GM12865 (cell line): ENCODE results near the gene BBS1.

Experiments
- DNase-seq: peaks from one replicate; pipeline ENCODE4 v3.0.0; 2010; ENCODE audit warnings: low read depth
- H3K4me3 ChIP-seq: 2 replicates; pipeline ENCODE4 v1.5.1; 2011; ENCODE audit warnings: mild to moderate bottlenecking, low read depth, low read length, control low read depth
- TF ChIP-seq, protein P1 (sequence below): IDR thresholded peaks from 2 replicates; pipeline ENCODE4 v1.5.1; 2011; ENCODE audit warnings: low read length, control low read depth, low read depth, inconsistent platforms; ENCODE audit not compliant: insufficient read depth; ENCODE audit errors: missing control alignments

BBS1 gene

DNA sequence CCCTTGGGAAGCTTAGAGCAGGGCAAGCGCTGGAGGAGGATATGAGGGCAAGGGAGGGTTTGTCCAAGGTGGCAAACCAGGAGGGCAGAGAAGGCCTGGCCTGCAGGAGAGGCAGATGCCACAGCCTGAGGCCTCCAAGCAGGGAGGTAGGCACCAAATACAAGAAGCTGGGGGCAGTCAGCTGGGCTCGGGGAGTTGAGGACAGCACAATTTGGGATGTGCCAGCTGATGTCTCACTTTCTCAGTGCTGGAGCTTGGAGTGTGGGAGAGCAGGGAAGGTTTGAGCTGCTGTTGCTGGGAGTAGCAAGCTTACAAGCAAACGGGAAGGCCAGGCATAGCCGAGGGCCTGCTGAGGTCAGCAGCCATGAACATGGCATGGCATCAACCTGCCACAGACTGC, 31.5 kb downstream of the BBS1 start:
- DNase-seq: no peak
- H3K4me3 ChIP-seq: no peak overlapping the region
- TF ChIP-seq, protein P1, sequence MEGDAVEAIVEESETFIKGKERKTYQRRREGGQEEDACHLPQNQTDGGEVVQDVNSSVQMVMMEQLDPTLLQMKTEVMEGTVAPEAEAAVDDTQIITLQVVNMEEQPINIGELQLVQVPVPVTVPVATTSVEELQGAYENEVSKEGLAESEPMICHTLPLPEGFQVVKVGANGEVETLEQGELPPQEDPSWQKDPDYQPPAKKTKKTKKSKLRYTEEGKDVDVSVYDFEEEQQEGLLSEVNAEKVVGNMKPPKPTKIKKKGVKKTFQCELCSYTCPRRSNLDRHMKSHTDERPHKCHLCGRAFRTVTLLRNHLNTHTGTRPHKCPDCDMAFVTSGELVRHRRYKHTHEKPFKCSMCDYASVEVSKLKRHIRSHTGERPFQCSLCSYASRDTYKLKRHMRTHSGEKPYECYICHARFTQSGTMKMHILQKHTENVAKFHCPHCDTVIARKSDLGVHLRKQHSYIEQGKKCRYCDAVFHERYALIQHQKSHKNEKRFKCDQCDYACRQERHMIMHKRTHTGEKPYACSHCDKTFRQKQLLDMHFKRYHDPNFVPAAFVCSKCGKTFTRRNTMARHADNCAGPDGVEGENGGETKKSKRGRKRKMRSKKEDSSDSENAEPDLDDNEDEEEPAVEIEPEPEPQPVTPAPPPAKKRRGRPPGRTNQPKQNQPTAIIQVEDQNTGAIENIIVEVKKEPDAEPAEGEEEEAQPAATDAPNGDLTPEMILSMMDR: no peak

DNA sequence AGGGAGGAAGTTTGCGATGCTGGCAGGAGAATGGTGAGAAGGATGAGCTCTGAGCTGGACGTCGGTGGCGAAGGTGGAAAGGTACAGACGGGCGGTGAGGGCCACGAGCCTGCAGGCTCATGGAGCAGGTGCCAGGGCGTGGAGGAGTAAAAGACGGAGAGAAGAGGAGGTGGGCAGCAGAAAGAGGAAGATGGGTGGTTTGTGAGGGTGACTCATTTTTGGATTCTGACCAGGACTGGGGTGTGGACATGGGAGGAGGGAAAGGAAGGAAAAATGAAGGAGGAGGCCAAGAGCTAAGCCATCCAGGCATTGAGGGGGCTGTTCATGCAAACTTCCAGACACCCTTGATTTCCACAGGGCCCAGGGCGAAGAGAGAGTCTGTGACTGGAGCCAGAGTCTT, 31.9 kb downstream of the BBS1 start:
- no peak overlapping the region for H3K4me3 ChIP-seq
- TF ChIP-seq, protein P1: no peak
- DNase-seq: no peak

DNA sequence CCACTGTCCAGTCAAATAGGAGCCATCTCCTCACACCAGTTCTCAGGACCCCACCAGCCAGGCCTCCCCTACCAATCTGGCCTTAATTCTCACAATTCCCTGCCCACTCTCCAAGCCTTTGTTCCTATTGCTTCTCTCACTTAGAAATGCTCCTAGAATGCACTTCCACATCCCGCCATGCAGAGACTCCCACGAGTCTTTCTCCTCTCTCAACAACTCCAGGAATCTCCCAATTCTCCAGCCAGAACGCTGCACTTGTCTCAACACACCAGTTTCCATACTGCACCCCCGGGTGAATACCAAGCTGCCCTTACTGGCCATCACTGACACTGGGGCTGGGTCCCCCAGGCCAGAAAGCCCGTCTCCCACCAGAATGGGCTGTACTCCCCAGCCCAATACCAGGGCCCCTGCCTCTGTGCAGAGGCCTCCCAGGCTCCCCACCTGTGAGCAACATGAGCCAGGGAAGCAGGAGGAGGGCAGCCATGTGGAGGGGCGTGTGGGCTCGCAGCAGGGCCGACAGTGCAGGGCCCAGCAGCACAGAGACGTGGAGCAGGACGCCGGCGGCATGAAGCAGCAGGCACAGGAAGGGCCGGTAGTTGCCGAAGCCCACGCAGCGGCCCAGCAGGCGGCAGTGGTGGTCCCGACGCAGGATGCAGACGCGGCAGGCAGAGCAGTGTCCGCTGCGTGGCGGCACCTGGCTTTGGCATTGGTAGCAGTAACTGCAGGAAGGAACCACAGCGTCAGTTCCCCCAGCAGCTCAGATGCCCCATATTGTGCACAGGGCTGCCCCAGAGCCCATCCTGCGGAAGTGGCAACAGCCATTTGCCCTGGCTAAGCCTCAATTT, 33.0 kb downstream of the BBS1 start:
- H3K4me3 ChIP-seq: peak overlapping the region; percentile 88
- TF ChIP-seq, protein P1: peak; percentile 70
- peak; percentile 90 for DNase-seq

DNA sequence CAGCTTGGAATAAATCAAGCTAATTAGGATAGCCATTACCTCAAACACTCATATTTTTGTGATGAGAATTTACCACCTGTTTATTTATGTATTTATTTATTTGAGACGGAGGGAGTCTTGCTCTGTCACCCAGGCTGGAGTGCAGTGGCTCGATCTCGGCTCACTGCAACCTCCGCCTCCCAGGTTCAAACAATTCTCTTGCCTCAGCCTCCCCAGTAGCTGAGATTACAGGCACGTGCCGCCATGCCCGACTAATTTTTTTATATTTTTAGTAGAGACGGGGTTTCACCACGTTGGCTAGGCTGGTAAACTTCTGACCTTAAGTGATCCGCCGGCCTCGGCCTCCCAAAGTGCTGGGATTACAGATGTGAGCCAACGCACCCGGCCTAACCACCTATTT, 34.5 kb downstream of the BBS1 start:
- peak overlapping the region; percentile 88 for H3K4me3 ChIP-seq
- peak; percentile 25 for DNase-seq

DNA sequence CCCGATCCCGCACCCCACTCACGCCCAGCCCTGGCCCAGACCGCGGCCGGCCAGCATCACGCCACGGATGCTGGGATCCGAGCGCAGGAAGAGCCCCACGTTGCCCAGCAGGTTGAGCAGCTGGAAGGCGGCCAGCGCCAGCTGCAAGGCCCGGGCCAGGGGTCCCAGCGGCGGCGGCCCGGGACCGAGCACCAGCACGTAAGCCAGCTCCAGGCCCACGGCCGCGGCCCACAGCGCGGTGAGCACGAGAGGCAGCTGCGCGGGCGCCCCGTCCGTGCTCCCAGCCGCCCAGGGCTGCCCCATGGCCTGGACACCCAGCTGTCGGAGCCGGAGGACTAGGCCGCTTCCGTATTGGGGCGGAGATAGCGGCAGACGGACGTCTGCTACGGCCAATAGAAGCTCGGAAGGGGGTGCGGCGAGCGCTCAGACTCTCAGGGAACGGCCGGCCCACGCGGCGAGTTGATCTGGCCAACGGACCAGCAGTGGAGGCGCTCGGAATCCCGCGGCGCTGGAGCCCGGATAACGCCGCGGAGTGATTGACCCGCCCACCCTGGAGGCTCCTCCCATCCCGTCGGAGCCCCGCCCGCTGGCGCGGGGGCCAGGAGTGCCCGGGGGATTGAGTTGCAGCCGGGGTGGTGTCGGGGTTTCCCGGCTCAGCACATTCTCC, 35.4 kb downstream of the BBS1 start, which contains the start of gene ZDHHC24:
Gene ZDHHC24, minus strand, starts transcription at position 348 of the 667 bp plus-strand sequence. Its CDS starts 45 bp downstream, at position 303.
- TF ChIP-seq, protein P1: no peak
- DNase-seq: peak; percentile 98
- peak within 1 kb of the TSS; percentile 88 for H3K4me3 ChIP-seq

DNA sequence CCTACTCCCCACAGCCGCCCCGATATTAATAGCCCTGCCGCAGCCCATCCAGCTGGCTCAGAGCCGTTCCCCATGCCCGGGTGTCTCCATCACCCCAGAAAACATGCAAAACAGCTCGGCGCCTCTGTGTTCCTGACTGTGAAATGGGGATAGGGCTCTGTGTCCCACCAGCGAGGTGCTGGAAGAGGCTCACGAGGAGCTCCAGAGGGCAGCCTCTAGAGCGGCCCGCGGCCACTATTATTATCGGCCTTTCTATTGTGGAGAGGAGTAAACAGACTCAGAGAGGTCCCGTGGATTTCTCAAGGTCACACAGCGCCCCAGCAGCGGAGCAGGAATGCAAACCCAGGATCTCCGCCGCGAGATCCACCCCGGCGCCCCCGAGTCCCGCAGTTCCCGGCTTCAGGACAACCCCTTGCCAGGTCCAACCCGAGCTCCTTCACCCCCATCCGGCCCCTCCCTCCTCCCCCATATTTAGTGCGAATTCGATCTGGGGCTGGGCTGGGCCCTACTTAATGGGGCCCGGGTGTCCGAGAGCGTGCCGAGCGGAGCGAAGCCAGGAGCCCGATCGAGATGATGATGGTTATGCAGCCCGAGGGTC, 36.0 kb downstream of the BBS1 start, which contains the start of gene ACTN3:
Gene ACTN3, plus strand, starts transcription at position 536 of the 598 bp plus-strand sequence. Its CDS starts 35 bp downstream, at position 571.
- TF ChIP-seq, protein P1: no peak
- H3K4me3 ChIP-seq: peak within 1 kb of the TSS; percentile 88
- peak; percentile 32 for DNase-seq

DNA sequence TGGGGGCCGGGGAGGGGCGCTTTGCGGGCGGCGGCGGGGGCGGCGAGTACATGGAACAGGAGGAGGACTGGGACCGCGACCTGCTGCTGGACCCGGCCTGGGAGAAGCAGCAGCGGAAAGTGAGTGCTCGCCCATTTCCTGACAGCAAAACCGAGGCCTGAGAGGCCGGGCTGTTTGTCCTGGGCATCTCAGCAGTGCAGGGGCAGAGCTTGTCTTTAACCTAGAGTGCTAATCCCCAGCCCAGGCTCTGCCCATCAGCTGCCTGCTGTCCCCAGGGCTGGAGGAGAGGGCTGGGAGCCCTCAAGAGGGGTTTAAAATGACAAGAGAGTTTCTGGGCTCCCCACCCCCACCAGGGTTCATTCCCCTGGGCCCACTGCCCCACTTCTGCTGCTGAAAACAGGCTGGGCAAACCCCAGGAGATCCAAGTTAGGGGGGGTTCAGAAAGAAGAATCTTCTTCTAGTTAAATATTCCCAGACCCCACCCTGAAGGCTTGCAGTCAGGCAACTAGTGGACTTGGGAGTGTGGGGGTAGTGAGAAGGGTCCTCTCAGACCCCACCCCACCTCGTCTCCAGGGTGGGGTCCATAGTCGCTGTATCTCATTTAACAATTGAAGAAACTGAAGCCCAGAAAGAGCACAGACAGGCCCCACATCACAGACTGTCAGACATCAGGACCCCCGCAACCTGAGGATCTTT, 36.7 kb downstream of the BBS1 start:
- H3K4me3 ChIP-seq: no peak overlapping the region; the same call in 1 of the 2 replicates
- DNase-seq: peak; percentile 16
- TF ChIP-seq, protein P1: no peak
